GM06990 (cell line): ENCODE data around the gene PWWP2B.
"Not testable (repeated sequence)": the region's sequence is repeated elsewhere in the genome, so short reads cannot be mapped to it uniquely, and the experiment has no call there.

Experiments
- DNase-seq: peaks from one replicate; pipeline ENCODE4 v3.0.0-alpha.2; 2011; ENCODE audit not compliant: insufficient read length; ENCODE audit errors: extremely low read depth
- H3K27me3 ChIP-seq: replicated peaks from 2 replicates; pipeline ENCODE4 v1.6.0; 2011; ENCODE audit warnings: low read length; ENCODE audit not compliant: control insufficient read depth, insufficient read depth
- H3K36me3 ChIP-seq: 2 replicates; pipeline ENCODE4 v1.5.1; 2011; ENCODE audit warnings: low read length; ENCODE audit not compliant: control insufficient read depth, insufficient read depth
- H3K4me3 ChIP-seq: replicated peaks from 2 replicates; pipeline ENCODE4 v1.5.1; 2011; ENCODE audit warnings: low read depth, mild to moderate bottlenecking, control low read depth, low read length
- CTCF ChIP-seq: IDR thresholded peaks from 2 replicates; pipeline ENCODE4 v1.5.1; 2011; ENCODE audit warnings: low read length, control low read depth, mild to moderate bottlenecking, inconsistent platforms; ENCODE audit not compliant: insufficient read depth, poor library complexity, severe bottlenecking

The PWWP2B gene

GRCh38 chr10:132374176-132374575 is 22.8 kb upstream of the PWWP2B start:
- no peak for TF ChIP-seq CTCF
- no peak overlapping the region for H3K4me3 ChIP-seq
- no peaks in the 10 kb centered on the region for H3K36me3 ChIP-seq
- no peaks in the 10 kb centered on the region for H3K27me3 ChIP-seq
- no peak for DNase-seq

- no peaks in the 10 kb centered on the region for H3K36me3 ChIP-seq
- TF ChIP-seq CTCF, result no peak
- no peak overlapping the region for H3K4me3 ChIP-seq
- no peaks in the 10 kb centered on the region for H3K27me3 ChIP-seq
- no peak for DNase-seq
Observed at GRCh38 chr10:132374612-132375011, 22.4 kb upstream of the PWWP2B start.

GRCh38 chr10:132375116-132375794 is 21.7 kb upstream of the PWWP2B start:
- no peak for TF ChIP-seq CTCF
- Histone ChIP-seq H3K4me3 (no peak overlapping the region), H3K36me3 (no peaks in the 10 kb centered on the region), H3K27me3 (no peaks in the 10 kb centered on the region)
- no peak for DNase-seq

- H3K4me3 ChIP-seq, result no peak overlapping the region
- H3K27me3 ChIP-seq, result no peaks in the 10 kb centered on the region
- DNase-seq, result no peak
- TF ChIP-seq CTCF, result no peak
- no peaks in the 10 kb centered on the region for H3K36me3 ChIP-seq
Observed at GRCh38 chr10:132375795-132376297, 21.2 kb upstream of the PWWP2B start.

GRCh38 chr10:132376394-132376851 is 20.6 kb upstream of the PWWP2B start:
- Histone ChIP-seq H3K27me3 (no peaks in the 10 kb centered on the region), H3K4me3 (no peak overlapping the region), H3K36me3 (no peaks in the 10 kb centered on the region)
- no peak for TF ChIP-seq CTCF
- no peak for DNase-seq

GRCh38 chr10:132377326-132377725 is 19.7 kb upstream of the PWWP2B start:
- no peaks in the 10 kb centered on the region for H3K27me3 ChIP-seq
- no peak for TF ChIP-seq CTCF
- DNase-seq, result no peak
- H3K4me3 ChIP-seq, result no peak overlapping the region
- no peaks in the 10 kb centered on the region for H3K36me3 ChIP-seq

- H3K27me3 ChIP-seq, H3K36me3 ChIP-seq, H3K4me3 ChIP-seq, DNase-seq: not testable (repeated sequence)
Observed at GRCh38 chr10:132379026-132379425, 18.0 kb upstream of the PWWP2B start.

GRCh38 chr10:132380986-132381385 is 16.0 kb upstream of the PWWP2B start:
- not testable (repeated sequence) for H3K36me3 ChIP-seq, H3K27me3 ChIP-seq, DNase-seq, H3K4me3 ChIP-seq
